Kidney glomerular epithelial cell (primary cell): ENCODE results near the gene CLUH.

Source experiments
- DNase-seq: peaks from one replicate; lab custom pipeline; 2025; lab: John Stamatoyannopoulos, UW

Gene CLUH

DNA sequence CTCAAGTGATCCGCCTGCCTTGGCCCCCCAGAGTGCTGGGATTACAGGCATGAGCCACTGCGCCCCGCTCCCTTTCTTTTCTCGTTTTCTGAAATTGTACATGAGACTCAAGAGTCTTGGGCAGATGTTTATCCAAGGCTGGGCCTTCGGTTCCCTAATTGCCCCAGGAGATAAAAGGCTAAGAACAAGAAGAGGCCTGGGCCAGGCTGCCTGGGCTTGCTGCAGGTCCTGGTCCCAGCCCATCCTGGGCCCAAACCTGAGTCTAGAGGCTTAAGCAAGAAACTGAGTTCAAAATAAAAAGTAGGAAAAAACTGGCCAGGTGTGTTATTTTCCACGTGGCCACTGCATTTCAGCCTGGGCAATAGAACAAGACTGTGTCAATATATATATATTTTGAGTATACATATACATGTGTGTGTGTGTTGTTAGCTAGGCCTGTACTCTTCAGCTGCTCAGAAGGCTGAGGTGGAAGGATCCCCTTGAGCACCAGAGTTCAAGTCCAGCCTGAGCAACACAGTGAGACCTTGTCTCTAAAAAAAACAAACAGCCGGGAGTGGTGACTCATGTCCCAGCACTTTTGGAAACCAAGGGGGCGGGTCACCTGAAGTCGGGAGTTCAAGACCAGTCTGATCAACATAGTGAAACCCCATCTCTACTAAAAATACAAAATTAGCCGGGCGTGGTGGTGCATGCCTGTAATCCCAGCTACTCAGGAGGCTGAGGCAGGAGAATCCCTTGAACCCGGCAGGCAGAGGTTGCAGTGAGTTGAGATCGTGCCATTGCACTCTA is 6.8 kb upstream of the CLUH start:
- DNase-seq, result no peak

DNA sequence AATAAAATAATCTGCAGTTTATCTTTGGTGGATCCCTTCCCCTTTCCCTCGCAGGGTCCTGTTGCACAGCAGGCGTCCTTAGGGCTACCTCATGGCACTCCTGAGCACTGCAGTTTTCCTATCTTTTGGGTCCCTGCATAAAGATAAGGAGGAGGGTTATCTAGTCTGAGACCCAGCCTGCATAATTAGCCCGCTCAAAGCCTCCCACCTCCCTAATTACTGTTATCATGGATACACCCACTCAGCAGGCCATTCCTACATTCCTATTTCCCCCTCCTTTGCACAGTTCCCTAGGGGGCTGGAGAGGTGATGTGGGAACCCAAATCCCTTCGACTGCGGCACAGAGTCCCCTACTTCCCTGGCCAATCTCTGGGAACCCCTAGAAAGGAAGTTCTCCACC is 5.1 kb upstream of the CLUH start:
- no peak for DNase-seq

DNA sequence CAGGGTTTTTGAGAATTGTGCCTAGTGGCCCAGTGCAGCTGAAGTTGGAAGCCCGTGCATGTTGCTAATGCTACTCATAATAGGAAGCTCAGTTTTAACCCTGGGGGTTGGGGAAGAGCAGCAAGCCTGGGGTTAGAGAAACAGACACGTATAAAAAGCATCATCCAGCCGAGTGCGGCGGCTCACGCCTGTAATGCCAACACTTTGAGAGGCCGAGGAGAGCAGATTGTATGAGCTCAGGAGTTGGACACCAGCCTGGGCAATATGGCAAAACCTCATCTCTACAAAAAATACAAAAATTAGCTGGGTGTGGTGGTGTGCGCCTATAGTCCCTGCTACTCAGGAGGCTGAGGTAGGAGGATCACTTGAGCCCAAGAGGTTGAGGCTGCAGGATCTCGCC is 2.3 kb upstream of the CLUH start:
- DNase-seq, result no peak

DNA sequence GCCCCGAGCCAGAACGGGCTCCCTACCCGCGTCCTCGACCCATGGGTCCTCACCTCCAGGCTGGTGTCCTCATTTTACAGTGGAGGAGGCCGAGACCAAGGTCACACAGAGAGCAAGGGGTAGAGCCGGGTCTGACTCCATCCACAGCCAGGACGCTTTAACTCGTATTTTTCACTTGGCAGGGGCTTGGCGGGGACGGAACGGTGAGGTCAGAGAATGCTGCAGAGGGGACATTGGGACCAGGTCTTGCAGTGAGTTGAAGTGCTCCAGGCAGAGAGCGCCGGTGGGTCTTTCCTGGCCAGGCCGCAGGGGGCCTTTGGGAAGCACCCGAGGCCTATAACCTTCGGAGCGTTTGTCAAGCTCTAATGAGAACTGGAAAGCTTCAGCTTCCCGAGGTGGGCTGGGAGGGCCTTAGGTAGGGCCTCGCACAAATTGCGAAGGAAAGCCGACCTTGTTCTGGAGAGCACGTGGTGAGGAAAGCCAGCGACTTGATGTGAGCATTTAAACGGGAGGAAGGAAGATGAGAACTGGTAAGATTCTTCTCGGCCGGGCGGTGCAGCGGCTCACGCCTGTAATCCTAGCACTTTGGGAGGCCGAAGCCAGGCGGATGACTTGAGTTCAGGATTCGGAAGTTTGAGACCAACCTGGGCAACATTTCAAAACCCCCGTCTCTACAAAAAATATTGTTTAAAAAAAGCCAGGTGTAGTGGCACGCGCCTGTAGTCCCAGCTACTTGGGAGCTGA is 908 bp upstream of the CLUH start:
- DNase-seq, result no peak

DNA sequence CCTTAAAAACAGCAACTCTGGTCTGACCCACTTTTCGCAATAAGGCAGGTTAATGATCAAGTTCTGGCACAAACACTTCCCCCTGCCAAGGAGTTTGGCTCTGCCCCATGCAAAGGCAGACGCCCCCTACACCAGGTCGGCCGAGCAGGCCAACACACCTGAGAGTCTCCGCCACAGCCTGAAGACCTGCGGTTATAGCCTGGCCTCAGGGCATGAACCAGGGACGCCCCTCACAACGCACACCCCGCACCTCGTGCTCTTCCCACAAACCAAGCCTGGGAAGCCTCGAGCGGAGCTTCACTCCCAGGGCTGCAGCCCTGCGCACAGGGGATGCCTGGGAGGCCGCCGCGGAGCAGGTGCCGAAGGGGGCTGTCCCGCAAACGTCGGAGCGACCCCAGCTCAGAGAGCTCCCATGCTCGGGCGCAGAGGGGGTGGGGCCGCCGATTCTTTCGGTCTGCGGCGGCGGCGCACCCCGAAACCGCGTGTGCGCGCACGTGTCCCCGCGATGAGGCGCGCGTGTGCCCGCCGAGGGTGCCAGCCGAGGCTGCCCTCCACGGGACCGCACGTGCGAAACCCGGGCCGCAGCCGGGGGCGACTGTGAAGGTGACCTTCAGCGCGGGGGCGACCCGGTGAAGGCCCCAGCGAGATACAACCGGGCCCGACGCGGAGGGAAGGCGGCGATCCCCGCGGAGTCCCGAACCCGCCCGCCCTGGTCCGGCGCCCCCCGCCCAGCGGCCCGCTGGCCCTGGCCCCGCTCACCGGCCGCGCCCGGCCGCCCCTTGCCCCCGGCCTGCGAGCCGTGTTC is 559 bp downstream of the CLUH start:
- DNase-seq, result no peak

DNA sequence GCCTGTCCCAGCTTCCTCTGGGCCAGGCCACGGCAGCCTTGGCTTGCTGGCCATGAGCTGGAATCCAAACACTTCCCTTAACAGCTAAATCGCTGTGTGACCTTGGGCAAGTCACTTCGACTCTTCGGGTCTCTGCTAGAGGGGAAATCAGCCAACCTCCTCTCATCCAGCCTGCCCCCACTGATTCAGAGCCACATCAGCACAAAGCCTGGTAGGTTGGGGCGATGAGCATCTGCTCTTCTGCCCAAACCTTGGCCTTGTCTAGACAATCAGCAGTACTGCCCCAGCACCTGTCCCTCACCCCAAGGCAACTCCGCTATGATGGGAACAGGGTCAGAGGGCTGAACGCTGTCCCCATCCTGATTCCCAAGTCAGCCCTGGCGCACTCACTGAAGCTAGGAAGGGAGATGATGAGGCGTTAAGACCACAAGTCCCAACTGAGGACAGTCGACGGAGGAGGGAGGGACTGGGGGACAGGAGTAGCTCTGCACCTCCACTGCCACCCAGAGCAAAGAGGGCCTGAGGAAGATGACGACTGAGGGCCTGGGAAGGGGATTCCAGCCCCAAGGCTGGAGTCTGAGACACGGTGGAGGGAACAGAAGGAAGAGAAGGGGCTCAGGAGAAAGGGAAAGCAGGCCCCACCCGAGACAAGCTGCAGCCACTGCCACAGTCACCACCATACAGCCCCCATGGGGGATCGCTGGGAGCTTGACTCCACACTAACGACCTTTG is 1.3 kb downstream of the CLUH start:
- DNase-seq, result no peak

DNA sequence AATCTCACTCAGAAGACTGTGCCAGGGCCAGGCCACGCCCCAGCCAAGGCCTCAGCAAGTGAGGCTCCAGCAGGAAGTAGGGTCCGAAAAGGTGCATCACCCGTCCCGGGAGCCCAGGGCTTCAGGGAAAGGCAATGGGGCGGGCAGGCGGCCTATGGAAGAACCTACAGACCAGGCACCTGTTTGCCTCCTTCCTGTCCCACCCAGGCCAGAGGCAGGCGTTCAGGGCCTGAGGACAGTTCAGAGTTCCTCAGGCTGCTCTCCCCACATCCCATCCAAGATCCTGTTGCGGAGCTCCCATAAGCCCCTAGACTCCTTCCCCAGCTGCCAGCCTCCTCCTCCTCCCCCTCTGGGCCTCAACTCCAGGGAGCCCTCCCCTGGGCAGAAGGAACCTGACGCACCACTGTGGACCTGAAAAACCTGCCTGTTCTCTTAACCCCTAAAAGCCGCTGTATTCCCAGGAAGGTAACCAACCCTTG is 2.3 kb downstream of the CLUH start:
- DNase-seq, result no peak

DNA sequence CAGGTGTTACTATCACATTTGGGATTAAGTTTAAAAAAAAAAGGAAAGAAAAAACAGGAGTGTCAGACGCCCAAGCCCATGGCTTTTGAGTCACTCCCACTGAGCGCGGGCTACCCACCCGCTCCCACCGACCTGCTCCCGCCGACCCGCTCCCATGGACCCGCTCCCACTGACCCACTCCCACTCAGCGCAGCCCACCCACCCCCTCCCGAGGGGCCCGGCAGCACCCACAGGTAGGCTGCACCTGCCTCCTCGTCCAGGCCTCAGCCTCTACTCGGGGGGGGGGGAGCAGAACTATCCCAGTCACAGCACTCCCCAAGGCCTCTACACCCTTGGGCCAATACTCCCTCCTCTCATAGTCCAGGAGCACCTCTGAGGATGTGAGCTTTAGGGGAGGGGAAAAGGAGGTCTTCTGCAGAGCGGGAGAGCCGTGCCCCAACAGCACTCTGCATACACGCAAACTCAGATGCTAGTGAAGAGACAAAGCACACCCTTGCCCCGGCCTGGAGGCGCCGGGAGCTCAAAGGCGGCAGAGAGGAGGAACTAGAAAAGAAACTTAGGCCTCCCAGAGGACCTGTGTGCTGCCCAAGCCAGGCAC is 2.9 kb downstream of the CLUH start:
- no peak for DNase-seq

DNA sequence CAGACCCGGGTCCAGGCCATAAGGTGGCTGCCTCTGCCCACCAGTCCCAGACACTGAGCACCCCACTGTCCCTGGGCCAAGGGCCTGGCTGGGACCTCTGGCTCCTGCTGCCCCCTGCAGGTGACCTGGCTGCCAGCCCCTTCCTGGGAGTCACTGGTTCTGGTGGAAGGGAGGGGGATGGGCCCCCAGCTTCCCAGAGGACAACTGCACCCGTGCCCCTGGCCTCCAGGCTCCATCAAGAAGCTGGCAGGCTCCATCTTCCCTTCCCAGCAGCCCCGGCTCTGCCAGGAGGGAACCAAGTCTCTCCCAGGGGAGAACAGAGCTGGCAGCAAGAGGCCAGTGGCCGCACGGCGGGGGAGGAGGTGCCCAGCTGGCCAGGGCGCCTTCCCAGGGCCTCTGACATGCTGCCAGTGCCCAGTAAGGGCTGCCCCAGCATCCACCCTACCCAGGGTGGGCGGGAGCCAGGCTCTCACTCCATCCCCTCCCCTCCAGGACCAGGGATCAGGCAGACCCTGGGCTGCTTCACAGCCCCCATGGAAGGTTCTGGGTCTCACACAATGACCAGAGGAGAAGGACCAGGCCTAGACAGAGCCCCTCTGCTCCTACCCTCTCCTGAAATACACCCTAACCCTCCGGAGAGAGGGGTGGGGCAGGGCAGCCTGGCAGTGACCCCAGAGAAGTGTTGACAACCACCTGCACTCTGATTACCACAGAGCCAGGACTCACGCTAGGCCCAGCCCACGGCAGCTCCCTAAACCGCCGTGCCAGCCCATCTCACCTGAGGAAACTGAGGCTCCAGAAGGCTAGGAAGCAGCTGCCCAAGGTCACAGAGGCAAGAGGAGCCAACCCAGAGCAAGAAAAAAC is 3.6 kb downstream of the CLUH start:
- no peak for DNase-seq

DNA sequence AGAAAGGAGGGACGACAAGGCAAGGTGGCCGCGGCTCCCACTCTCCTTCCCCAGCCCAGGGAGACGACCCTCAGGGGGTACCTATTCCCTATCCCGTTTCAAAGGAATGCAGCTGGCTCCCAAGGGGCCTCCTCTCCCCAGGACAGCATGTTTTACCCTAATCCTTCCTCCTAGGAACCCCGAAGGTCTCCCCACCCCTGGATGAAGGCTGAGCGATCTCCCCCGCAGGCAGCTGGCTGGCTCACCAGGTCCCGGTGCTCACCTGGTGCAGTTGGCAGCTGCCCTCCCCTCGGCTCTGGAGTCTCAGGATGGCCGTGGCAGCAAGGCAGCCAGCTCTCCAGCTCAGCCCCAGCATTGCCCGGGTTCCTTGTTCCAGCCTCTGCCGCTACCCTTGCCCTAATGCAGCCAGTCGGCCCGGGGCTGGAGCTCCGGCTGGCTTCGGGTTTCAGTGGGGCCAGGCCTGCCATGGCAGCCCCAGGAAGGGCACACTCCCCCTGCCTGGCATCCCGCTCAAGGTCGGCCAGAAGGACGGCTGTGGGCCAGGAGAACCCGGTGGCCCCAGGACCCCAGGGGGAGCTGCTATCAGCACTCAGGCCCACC is 4.6 kb downstream of the CLUH start:
- no peak for DNase-seq

DNA sequence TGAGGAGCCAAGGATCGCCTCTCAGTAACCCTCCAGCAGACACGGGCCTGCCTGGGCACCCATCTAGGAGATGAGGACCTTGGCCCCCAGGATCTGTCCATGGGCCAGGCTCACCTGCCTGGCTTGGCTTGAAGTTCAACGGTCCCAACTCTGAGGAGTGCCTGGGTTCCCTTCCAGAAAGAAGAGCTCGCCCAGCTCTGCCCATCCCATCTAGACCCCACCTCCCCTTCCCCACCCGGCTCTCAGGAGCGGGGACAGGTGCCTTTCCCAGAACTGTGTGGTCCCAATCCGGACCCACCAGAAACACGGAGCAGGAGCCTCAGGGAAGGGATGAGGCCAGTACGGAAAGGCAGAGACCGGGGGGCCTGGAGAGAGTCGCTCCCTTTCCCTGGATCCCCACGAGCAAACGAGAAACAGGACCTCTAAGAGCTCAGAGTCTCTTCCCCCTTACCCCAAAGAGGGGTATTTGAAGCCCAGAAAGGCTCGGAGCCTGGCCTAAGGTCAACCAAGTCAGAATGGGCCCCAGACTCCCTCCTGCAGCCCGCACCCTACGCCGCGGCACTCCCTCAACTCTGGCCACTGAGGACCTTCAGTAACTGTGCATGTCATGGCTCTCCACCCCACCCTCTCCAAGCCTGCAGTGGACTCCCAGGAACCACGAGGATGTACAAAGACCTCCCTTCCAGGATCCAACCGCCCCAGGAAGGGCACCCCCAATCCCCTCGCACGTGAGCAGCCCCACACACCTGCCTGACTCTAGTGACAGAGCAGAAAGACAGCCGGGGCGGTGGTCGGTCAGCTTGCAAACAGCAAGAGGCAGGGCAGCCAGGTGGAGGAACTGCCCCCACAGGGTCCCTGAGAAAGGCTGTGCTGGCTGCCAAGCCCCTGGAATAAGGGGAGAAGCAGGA is 5.4 kb downstream of the CLUH start:
- no peak for DNase-seq

DNA sequence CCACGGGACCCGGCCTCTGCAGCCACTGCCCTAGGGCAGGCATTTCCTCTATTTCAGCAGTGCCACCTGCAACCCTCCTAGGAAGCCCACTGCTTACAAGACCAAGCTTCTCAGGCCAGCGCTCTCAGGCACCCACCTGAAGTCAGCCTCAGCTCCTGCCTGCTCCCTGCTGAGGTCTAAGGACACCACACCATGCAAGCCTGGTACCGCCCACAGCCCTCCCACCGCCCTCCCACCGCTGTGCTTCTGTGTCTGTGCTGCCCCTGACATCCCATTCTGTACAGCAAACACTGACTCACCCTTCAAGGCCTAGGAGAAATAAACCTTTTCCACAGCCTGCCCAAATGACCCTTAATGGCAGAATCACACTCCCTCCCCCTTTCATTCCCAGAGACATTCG is 6.3 kb downstream of the CLUH start:
- no peak for DNase-seq

DNA sequence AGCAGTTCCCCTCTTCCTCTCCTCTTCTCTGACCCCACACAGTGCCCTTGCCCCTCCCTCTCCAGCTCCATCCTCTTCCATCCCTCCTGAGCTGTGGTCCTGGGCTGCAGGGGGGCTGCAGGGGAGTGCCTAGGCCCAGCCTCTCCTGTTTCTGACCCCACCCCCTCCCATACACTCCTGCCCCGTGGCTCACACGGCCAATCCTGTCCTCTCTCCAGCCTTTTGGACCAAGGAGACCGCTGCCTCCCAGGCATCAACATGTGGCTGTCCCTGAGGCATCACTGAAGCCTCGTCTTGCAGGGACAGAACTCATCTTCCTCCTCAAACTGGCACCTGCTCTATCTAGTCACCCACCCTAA is 6.7 kb downstream of the CLUH start:
- no peak for DNase-seq

DNA sequence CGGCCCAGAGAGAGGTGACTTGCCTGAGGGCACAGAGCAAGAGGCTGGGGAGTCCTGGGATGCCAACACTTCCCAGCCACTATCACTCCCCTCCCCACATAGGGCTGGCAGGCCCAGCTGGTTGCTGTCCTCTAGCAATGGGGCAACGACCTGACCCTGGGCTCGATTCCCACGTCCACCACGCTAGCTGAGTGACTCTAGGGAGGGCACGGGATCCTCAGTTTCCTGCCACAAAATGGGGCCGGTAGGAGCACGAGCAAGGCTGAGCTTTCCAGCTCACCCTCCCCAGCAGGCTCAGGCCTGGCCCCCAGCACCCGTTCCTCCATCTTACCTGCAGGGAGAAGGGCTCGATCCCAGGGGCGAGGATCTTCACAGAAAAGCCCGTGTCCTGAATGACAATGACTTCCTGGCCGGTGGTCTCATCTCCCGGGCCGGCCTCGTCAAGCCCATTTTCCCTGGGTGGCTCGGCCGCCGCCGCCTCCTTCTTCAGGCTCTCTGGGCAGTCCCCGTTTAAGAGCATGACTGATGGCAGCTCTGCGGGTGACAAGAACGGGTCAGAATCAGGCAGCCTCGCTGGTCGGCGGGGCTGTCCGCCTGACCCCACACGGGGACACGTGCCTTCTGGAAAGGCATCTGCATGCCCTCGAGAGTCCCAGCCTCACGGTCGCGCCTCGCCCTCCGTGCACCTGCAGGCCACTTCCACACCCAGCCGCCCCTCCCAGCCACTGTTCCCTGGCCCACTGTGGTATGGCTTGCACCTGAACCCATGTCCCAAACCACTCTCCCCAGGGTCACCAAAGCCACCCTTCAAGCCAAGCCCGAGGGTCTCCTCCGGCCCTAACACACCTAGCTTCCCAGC is 7.3 kb downstream of the CLUH start:
- no peak for DNase-seq

DNA sequence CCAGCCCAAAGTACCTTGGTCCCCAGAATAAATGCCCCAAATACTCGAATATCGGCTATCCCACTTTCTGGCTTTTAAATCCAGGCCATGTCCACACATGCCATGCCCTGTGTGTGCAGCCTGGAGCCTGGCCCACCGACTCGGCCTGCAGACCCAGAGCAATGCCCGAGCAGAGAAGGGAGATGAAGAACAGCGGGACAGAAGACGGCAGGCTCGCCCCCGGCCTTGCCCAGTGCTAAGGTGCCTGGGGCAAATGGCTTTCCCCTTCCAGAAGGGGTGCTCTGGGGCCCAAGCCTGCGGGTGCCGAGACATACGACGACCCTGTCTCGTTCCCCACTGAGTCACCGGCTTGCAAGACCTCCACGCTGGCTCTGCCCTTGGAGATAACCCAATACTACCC is 8.0 kb downstream of the CLUH start:
- DNase-seq, result no peak

DNA sequence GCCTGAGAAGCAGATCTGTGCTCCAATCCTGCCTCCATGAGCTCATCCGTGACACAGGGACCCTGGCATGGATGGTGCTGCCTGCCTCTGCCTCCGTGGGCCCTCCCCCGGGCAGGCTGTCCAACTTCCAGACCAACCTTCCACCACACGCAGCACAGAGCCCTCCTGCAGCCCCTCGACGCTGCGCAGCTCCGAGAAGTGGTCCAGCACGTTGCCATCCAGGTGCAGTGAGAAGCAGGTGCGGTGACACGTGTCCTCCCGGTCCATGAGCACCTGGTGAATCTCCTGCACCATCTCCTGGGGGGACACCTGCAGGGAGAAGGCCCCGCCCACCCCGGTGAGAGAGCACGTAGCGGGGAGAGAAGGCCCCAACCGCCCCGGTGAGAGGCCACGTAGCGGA is 8.4 kb downstream of the CLUH start:
- DNase-seq, result no peak

DNA sequence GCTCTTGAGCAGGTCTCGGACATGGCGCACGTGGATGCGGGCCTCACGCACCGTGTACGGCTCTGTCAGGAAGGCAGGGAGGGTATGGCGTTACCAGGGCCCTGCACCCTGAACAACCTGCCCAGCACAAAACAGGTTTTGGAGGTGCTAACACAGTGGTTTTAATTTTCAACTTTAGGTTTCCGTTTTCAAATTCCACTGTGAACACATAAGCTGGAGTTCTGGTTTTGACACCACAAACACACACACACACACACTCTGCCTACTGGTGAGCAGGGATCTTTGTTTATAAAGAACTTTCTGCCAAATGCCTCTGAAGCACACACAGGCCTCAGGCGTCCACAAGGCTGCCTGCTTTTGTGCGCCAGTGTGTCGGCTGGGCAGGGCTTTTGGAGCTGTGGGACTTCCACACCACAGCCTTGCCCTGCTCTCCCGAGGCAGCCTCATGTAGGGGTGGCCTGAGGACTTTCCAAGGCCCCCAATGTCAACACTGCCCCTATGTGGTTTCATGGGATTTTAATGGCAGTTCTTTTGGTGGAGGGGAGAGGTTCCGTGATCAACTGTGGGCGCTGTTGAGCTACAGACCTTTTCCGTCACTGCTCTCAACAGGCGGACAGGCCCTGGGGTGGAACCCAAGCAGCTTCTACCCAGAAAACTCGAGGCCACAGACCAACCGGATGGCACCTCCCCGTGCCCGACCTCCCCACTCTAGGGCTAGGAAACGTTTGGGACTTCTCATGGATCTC is 9.4 kb downstream of the CLUH start:
- no peak for DNase-seq
